ENCODE results near the gene CHML.
"Not testable (repeated sequence)": the region's sequence is repeated elsewhere in the genome, so short reads cannot be mapped to it uniquely, and the experiment has no call there.

The CHML gene

GRCh38 chr1:241640149-241640866 lies at the start of gene CHML, which contains the start of gene OPN3:
CHML (minus strand) TSS chr1:241640369; CDS start chr1:241635766, 4,603 bp downstream.
OPN3 (minus strand) TSS chr1:241640369; CDS start chr1:241640254, 115 bp downstream.
- peak; percentile 82 to 84 for DNase-seq (ENCODE audit: low read depth in 2 of 2)

- DNase-seq (ENCODE audit: low read depth in 2 of 2), result no peak
Observed at GRCh38 chr1:241688940-241689368, 48.8 kb upstream of the CHML start.

GRCh38 chr1:241684108-241684507 lies 43.9 kb upstream of the CHML start:
- DNase-seq (ENCODE audit: low read depth in 2 of 2), result no peak

- no peak for DNase-seq (ENCODE audit: low read depth in 2 of 2)
Observed at GRCh38 chr1:241682921-241683320, 42.8 kb upstream of the CHML start.

- not testable (repeated sequence) for DNase-seq (ENCODE audit: low read depth in 2 of 2)
Observed at GRCh38 chr1:241681861-241682448, 41.8 kb upstream of the CHML start.

- DNase-seq (ENCODE audit: low read depth in 2 of 2), result no peak
Observed at GRCh38 chr1:241679961-241680360, 39.8 kb upstream of the CHML start.

- DNase-seq (ENCODE audit: low read depth in 2 of 2), result no peak
Observed at GRCh38 chr1:241679404-241679803, 39.2 kb upstream of the CHML start.

- no peak for DNase-seq (ENCODE audit: low read depth in 2 of 2)
Observed at GRCh38 chr1:241678536-241678935, 38.4 kb upstream of the CHML start.

- DNase-seq (ENCODE audit: low read depth in 2 of 2), result no peak
Observed at GRCh38 chr1:241677201-241677600, 37.0 kb upstream of the CHML start.

GRCh38 chr1:241675983-241676382 lies 35.8 kb upstream of the CHML start:
- no peak for DNase-seq (ENCODE audit: low read depth in 2 of 2)

- no peak for DNase-seq (ENCODE audit: low read depth in 2 of 2)
Observed at GRCh38 chr1:241674805-241675384, 34.7 kb upstream of the CHML start.

GRCh38 chr1:241672301-241672700 lies 32.1 kb upstream of the CHML start:
- no peak for DNase-seq (ENCODE audit: low read depth in 2 of 2)

- no peak for DNase-seq (ENCODE audit: low read depth in 2 of 2)
Observed at GRCh38 chr1:241666419-241666818, 26.2 kb upstream of the CHML start.

GRCh38 chr1:241660424-241660972 lies 20.3 kb upstream of the CHML start:
- DNase-seq (ENCODE audit: low read depth in 2 of 2), result no peak

GRCh38 chr1:241659016-241659415 lies 18.8 kb upstream of the CHML start:
- not testable (repeated sequence) for DNase-seq (ENCODE audit: low read depth in 2 of 2)

GRCh38 chr1:241658081-241658793 lies 18.1 kb upstream of the CHML start:
- DNase-seq (ENCODE audit: low read depth in 2 of 2), result no peak

GRCh38 chr1:241654641-241655040 lies 14.5 kb upstream of the CHML start:
- no peak for DNase-seq (ENCODE audit: low read depth in 2 of 2)

- no peak for DNase-seq (ENCODE audit: low read depth in 2 of 2)
Observed at GRCh38 chr1:241654019-241654418, 13.8 kb upstream of the CHML start.

- DNase-seq (ENCODE audit: low read depth in 2 of 2), result no peak
Observed at GRCh38 chr1:241652012-241652411, 11.8 kb upstream of the CHML start, which contains the start of gene WDR64. WDR64 (plus strand) TSS chr1:241652281; CDS start chr1:241652485, 204 bp downstream.

GRCh38 chr1:241648159-241648558 lies 8.0 kb upstream of the CHML start:
- no peak for DNase-seq (ENCODE audit: low read depth in 2 of 2)

- DNase-seq (ENCODE audit: low read depth in 2 of 2), result no peak
Observed at GRCh38 chr1:241647658-241648057, 7.5 kb upstream of the CHML start.

GRCh38 chr1:241646201-241646600 lies 6.0 kb upstream of the CHML start:
- no peak for DNase-seq (ENCODE audit: low read depth in 2 of 2)

Data from stimulated activated CD8-positive, alpha-beta memory T cell treated with anti-CD3 and anti-CD28 coated beads, Interleukin-2, amount 100 ng/mL, for 1 hour (primary cell).